ENCODE data around the gene OR2A42.
"Not testable (repeated sequence)": the region's sequence is repeated elsewhere in the genome, so short reads cannot be mapped to it uniquely, and the experiment has no call there.

DNA sequence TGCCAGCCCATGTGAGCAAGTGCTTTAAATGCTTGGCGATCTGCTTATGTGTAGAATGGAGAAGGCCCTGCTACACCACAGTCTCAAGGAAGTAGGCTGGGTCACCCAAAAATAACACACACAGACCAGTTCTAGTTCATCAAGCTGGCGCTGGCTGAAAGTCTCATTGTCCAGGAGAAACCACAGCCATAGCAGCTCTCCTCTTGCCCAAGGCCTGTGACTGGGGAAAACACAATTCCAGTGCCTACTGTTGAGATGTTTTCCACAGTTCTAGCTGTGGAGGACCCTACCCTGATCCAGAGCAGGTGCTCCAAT is 60.3 kb downstream of the OR2A42 start:
- TF ChIP-seq, protein P1, sequence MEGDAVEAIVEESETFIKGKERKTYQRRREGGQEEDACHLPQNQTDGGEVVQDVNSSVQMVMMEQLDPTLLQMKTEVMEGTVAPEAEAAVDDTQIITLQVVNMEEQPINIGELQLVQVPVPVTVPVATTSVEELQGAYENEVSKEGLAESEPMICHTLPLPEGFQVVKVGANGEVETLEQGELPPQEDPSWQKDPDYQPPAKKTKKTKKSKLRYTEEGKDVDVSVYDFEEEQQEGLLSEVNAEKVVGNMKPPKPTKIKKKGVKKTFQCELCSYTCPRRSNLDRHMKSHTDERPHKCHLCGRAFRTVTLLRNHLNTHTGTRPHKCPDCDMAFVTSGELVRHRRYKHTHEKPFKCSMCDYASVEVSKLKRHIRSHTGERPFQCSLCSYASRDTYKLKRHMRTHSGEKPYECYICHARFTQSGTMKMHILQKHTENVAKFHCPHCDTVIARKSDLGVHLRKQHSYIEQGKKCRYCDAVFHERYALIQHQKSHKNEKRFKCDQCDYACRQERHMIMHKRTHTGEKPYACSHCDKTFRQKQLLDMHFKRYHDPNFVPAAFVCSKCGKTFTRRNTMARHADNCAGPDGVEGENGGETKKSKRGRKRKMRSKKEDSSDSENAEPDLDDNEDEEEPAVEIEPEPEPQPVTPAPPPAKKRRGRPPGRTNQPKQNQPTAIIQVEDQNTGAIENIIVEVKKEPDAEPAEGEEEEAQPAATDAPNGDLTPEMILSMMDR (conservative IDR thresholded peaks at IDR 0.05 in 1 of 2, IDR thresholded peaks at IDR 0.05 in 1 of 2; ENCODE audit: low read depth in 1 of 2, low read length in 2 of 2): not testable (repeated sequence)
- not testable (repeated sequence) for TF ChIP-seq EZH2 (IDR thresholded peaks at IDR 0.05; ENCODE audit: low read length, missing control alignments)
